ENCODE data around the gene NAP1L4. TPM values are rescaled to one million over a fixed set of nuclear protein-coding genes. Genes with fewer than 3 reads are reported as not detected.

The NAP1L4 gene
- total RNA-seq, 4 donors from 2014 or later = 67.2 to 99.0 (median 82.4) TPM

GRCh38 chr11:2944530-2944929 lies 47.6 kb downstream of the NAP1L4 start:
- intact Hi-C loops (cut with DNase I; ENCODE audit: low total_unique reads) = no loop called here
- H3K4me3 ChIP-seq (ENCODE audit: low read depth, poor library complexity, severe bottlenecking) = no peak overlapping the region
- 92 to 95% methylated on average over 24 of the region's 24 CpGs for WGBS, 2 donors
- TF ChIP-seq POLR2A (IDR thresholded peaks at IDR 0.05) = no peak
- TF ChIP-seq, protein P1, sequence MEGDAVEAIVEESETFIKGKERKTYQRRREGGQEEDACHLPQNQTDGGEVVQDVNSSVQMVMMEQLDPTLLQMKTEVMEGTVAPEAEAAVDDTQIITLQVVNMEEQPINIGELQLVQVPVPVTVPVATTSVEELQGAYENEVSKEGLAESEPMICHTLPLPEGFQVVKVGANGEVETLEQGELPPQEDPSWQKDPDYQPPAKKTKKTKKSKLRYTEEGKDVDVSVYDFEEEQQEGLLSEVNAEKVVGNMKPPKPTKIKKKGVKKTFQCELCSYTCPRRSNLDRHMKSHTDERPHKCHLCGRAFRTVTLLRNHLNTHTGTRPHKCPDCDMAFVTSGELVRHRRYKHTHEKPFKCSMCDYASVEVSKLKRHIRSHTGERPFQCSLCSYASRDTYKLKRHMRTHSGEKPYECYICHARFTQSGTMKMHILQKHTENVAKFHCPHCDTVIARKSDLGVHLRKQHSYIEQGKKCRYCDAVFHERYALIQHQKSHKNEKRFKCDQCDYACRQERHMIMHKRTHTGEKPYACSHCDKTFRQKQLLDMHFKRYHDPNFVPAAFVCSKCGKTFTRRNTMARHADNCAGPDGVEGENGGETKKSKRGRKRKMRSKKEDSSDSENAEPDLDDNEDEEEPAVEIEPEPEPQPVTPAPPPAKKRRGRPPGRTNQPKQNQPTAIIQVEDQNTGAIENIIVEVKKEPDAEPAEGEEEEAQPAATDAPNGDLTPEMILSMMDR (IDR thresholded peaks at IDR 0.05) = no peak
- DNase-seq (ENCODE audit: low spot score in 2 of 2) = no peak

DNA sequence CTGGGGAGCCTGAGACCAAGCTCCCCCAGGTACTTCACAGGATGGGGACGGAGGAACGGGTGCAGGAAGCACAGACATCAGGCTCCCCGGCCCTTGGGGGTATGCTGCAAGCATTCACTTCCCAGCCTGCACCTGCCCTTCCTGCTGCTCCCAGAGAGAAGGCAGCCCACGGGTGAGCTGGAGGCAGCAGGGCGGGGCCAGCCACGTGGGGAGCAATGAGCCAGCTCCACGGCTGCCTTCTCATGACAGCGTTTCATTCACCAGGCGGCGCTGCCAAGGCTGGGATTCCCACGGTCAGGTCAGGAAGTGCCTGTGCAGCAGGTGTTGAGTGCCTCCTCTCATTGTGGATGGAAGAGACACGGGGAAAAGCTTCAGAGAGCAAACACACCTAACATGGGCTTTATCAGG lies 48.4 kb downstream of the NAP1L4 start:
- TF ChIP-seq POLR2A (IDR thresholded peaks at IDR 0.05) = no peak
- TF ChIP-seq, protein P1 (IDR thresholded peaks at IDR 0.05) = no peak
- no peak overlapping the region for H3K4me3 ChIP-seq (ENCODE audit: low read depth, poor library complexity, severe bottlenecking)
- 22 to 26% methylated on average over 11 to 12 of the region's 12 CpGs for WGBS, 2 donors
- intact Hi-C loops (cut with DNase I; ENCODE audit: low total_unique reads) = no loop called here
- DNase-seq (ENCODE audit: low spot score in 2 of 2) = no peak

DNA sequence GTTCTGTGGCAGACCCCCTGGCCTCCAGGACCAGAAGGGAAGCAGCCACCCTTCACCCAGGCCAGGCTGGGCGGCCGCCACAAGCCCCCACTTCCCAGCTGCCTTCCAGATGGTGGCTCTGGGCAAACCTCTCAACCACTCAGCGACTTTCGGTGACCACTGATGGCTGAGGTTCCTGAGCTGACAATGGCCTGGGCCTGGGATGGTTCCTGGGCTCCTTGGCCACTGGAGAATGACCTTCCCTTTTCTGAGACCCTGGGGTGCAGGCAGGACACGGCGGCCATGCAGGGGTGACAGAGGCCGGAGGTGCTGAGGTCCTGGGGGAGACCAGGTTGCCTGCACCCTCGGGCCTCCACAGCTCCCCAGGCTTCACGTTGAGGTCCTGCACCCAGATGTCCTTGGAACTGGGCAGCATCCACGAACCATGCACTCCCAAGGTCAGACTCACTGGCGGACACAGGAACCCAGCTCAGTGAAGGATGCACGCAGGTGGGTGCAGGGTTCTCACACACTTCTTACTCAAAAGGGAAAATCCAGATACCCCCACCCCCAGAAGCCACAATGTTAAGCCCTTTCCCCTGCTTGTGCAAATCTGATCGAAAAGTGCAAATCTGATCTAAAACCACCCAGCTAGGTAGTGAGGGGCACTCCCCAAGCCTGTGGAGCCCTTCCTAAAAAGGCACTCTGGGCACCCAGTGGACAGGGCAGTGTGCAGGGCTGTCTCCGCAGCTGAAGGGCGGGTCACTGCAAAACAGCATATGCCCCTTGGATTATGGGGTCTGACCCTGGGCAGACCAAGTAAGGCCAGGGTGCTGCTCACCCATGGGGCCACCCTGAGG lies 49.0 kb downstream of the NAP1L4 start:
- intact Hi-C loops (cut with DNase I; ENCODE audit: low total_unique reads) = no loop called here
- TF ChIP-seq, protein P1 (IDR thresholded peaks at IDR 0.05) = no peak
- no peak for TF ChIP-seq POLR2A (IDR thresholded peaks at IDR 0.05)
- no peak for DNase-seq (ENCODE audit: low spot score in 2 of 2)
- H3K4me3 ChIP-seq (ENCODE audit: low read depth, poor library complexity, severe bottlenecking) = no peak overlapping the region
- WGBS, 2 donors = 76 to 79% methylated on average over 10 to 12 of the region's 15 CpGs

DNA sequence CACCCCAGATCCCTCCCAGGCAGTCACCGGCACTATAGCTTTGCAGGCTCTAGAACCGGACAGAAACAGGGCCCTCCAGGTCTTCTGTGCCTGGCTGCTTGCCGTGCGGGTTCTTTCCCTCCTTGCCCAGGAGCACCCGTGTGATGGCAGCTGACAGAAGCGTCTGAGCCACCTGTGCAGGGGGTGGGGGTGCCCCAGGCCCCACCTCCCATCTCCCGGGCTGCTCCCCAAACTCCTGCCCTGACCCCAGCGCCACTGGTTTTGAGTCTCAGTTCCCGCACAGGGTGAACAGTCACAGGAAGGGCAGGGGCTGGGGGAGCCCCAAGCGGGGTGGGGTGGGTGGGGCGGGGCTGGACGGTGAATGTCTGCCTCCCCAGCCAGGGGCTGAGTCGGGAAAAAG lies 49.7 kb downstream of the NAP1L4 start:
- 20 to 44% methylated on average over 6 to 13 of the region's 13 CpGs for WGBS, 2 donors

GRCh38 chr11:2940921-2941821 lies 51.0 kb downstream of the NAP1L4 start:
- H3K4me3 ChIP-seq (ENCODE audit: low read depth, poor library complexity, severe bottlenecking) = no peak overlapping the region
- intact Hi-C loops (cut with DNase I; ENCODE audit: low total_unique reads) = no loop called here
- DNase-seq (ENCODE audit: low spot score in 2 of 2) = no peak
- 36 to 41% methylated on average over 9 to 10 of the region's 10 CpGs for WGBS, 2 donors
- no peak for TF ChIP-seq POLR2A (IDR thresholded peaks at IDR 0.05)
- TF ChIP-seq, protein P1 (IDR thresholded peaks at IDR 0.05) = no peak

More for the DNA sequence above, 49.7 kb downstream of the NAP1L4 start:
- no peak overlapping the region for H3K4me3 ChIP-seq (ENCODE audit: low read depth, poor library complexity, severe bottlenecking)
- intact Hi-C loops (cut with DNase I; ENCODE audit: low total_unique reads) = no loop called here
- TF ChIP-seq, protein P1 (IDR thresholded peaks at IDR 0.05) = no peak
- TF ChIP-seq POLR2A (IDR thresholded peaks at IDR 0.05) = no peak
- no peak for DNase-seq (ENCODE audit: low spot score in 2 of 2)

All from lower leg skin (tissue), 4 donors.